ENCODE data around the gene ITGAD.
A peak's percentile ranks its signal among the peaks of the same experiment; 100 is the strongest.

The ITGAD gene

DNA sequence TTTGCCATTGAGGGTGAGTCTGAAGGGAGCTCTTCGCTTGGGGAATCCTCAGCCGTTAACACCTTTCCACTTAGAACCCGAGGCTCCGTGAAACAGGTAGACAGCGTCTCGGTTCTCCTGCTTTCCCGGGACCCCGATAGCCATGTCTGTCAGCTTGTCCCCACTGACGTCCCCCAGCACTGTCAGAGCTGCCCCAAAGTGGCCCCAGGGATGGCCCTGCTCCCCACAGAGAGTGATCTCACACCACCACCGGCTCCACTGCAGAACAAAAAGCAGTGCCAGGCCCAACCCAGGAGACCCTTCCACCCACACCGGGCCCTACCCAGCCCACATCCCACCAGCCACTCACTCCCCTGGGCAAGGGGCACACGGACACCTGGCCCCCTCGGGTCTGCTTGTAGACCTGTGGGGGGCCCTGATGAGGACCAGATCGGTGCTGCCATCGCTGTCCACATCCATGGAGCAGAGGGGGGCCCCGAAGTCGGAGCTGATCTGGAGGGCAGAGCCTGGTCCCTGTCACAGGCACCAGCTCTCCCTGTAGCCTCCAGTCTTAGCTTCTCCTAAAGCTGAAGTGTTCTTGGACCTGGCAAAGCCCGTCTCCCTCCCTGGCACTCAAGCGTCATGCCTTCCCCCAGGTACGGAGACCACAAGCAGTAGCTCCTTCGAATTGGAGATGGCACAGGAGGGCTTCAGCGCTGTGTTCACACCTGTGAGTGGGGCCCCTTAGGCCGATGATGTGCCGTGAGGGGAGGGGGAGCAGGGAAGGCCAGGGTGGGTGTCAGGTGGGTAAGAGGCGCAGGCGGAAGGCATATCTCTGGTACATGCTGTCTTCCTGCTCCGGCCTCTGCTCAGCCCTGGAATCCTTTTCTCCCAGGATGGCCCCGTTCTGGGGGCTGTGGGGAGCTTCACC is 31.7 kb upstream of the ITGAD start:
- DNase-seq: no peak
- no peak for ATAC-seq
- Mint-ChIP-seq H3K4me1 (peaks cover 48% of the 10 kb centered on the region), H3K4me3 (no peak overlapping the region), H3K27ac (no peak overlapping the region), H3K9me3 (no peaks in the 10 kb centered on the region), H3K27me3 (no peaks in the 10 kb centered on the region)

DNA sequence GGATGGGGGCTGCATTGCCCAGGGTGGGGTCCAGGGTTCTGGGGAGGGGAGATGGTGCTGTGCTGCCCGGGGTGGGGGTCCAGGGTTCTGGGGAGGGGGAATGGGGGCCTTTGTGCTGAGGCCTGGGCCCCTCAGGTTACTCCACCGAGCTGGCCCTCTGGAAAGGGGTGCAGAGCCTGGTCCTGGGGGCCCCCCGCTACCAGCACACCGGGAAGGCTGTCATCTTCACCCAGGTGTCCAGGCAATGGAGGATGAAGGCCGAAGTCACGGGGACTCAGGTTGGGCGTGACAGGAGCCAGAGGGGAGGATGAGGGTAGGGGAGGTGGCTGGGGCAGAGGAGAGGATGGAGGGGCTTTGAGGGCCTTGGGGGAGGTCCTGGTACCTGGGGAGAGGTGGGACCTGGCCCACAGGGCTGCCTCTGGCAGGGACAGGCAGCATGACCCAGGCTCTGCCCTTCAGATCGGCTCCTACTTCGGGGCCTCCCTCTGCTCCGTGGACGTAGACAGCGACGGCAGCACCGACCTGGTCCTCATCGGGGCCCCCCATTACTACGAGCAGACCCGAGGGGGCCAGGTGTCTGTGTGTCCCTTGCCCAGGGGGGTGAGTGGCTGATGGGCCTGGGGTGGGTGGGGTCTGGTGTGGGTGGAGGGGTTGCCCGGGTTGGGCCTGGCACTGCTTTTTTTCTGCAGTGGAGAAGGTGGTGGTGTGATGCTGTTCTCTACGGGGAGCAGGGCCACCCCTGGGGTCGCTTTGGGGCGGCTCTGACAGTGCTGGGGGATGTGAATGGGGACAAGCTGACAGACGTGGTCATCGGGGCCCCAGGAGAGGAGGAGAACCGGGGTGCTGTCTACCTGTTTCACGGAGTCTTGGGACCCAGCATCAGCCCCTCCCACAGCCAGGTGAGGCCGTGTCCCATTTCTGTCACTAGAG is 30.4 kb upstream of the ITGAD start:
- Mint-ChIP-seq H3K27ac (no peak overlapping the region), H3K27me3 (no peaks in the 10 kb centered on the region), H3K9me3 (no peaks in the 10 kb centered on the region), H3K4me1 (peaks cover 45% of the 10 kb centered on the region), H3K4me3 (no peak overlapping the region)
- no peak for DNase-seq
- peak; percentile 37 for ATAC-seq

DNA sequence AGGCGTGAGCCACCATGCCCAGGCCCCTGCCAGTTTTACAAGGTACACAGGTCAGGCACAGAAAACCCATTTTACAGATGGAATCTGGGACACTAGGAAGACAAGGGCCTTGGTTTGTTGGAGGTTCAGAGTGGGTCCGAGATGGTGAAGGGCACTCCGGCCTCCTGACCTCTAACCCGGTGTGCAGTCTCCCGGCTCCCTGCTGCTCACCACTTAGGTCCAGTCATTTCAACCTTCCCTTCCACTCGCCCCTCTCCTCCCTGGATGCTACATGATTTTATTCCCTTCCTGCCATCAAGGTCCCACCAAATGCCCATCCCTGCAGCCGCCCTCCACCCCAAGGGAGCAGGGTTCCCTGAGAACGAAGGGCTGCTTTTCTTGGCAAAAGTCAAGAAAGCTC is 29.4 kb upstream of the ITGAD start:
- Mint-ChIP-seq H3K9me3 (no peaks in the 10 kb centered on the region), H3K27me3 (no peaks in the 10 kb centered on the region), H3K4me3 (no peak overlapping the region), H3K4me1 (peaks cover 43% of the 10 kb centered on the region), H3K27ac (no peak overlapping the region)
- ATAC-seq: no peak
- no peak for DNase-seq

DNA sequence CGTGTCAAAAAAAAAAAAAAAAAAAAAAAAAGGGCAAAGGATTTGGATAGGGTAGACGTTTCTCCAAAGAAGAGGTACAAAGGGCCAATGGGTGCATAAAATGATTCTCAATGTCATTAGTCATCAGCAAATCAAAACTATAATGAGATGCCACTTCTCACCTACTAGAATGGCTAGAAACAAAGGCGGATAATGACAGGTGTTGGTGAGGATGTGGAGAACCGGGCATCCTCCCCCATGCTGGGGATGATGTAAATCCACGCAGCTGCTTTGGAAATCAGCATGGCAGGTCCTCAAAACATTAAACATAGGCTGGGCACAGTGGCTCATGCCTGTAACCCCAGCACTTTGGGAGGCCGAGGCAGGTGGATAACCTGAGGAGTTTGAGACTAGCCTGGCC is 28.7 kb upstream of the ITGAD start:
- peak overlapping the region in 1 of 2 donors; percentile 73 for H3K27ac Mint-ChIP-seq

DNA sequence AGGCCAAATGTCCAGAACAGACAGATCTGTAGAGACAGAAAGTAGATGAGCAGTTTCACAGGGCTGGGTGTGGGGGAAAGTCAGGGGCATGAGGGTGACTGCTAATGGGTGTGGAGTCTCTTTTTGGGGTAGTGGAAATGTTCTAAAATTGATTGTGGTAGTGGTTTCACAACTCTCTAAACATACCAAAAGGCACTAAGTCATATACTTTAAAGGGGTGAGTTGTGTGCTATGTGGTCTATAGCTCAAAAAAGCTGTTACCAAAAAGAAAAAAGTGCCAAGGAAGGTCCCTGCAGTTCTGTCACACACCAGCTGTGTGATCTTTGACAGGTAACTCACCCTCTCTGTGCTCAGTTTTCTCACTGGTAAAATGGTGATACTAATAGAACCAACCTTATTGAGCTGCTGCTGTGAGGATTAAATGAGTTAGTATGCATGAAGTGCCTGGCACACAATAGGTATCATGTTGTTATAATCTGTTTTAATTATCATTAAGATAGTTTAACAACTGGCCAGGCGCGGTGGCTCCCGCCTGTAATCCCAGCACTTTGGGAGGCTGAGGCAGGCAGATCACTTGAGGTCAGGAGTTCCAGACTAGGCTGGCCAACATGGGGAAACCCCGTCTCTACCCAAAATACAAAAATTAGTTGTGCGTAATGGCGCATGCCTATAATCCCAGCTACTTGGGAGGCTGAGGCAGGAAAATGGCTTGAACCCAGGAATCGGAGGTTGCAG is 27.8 kb upstream of the ITGAD start:
- peaks cover 37% of the 10 kb centered on the region for H3K4me1 Mint-ChIP-seq

More for the DNA sequence above, 28.7 kb upstream of the ITGAD start:
- Mint-ChIP-seq H3K4me3 (no peak overlapping the region), H3K9me3 (no peaks in the 10 kb centered on the region), H3K4me1 (peaks cover 43% of the 10 kb centered on the region), H3K27me3 (no peaks in the 10 kb centered on the region)
- ATAC-seq (no peak), DNase-seq (no peak)

DNA sequence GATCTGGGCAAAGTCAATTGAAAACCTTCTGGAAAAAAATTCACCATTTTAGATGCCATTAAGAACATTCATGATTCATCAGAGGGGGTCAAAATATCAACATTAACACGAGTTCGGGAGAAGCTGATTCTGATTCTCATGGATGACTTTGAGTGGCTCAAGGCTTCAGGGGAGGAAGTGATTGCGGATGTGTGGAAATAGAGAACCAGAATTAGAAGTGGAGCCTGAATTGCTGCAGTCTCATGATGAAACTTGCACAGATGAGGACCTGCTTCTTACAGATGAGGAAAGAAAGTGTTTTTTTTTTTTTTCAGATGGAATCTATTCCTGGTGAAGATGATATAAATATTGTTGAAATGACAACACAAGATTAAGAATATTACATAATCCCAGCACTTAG is 25.3 kb upstream of the ITGAD start:
- ATAC-seq: no peak
- no peaks in the 10 kb centered on the region for H3K9me3 Mint-ChIP-seq
- no peak overlapping the region for H3K27ac Mint-ChIP-seq
- H3K4me1 Mint-ChIP-seq: peaks cover 34% of the 10 kb centered on the region
- H3K27me3 Mint-ChIP-seq: no peaks in the 10 kb centered on the region
- no peak overlapping the region for H3K4me3 Mint-ChIP-seq
- DNase-seq: no peak

More for the DNA sequence above, 27.8 kb upstream of the ITGAD start:
- H3K27ac Mint-ChIP-seq: peak overlapping the region in 1 of 2 donors; percentile 90
- no peak overlapping the region for H3K4me3 Mint-ChIP-seq
- ATAC-seq (peak; percentile 82), DNase-seq (no peak)
- no peaks in the 10 kb centered on the region for H3K27me3 Mint-ChIP-seq
- H3K9me3 Mint-ChIP-seq: no peaks in the 10 kb centered on the region

DNA sequence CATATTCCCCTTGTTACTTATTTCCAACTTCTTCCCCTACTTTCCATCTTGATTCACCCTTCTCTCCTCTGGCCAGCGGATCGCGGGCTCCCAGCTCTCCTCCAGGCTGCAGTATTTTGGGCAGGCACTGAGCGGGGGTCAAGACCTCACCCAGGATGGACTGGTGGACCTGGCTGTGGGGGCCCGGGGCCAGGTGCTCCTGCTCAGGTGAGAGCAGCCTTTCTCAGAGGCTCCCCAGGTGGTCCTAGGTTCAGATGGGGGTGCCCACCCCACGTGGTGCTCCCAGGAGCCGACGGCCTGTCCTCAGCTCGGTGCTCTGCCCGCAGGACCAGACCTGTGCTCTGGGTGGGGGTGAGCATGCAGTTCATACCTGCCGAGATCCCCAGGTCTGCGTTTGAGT is 22.1 kb upstream of the ITGAD start:
- Mint-ChIP-seq H3K4me1 (peaks cover 18% of the 10 kb centered on the region), H3K4me3 (no peak overlapping the region), H3K27me3 (no peaks in the 10 kb centered on the region), H3K9me3 (peaks cover 0 to 8% of the 10 kb centered on the region in 2 donors), H3K27ac (no peak overlapping the region)
- ATAC-seq (no peak), DNase-seq (no peak)

DNA sequence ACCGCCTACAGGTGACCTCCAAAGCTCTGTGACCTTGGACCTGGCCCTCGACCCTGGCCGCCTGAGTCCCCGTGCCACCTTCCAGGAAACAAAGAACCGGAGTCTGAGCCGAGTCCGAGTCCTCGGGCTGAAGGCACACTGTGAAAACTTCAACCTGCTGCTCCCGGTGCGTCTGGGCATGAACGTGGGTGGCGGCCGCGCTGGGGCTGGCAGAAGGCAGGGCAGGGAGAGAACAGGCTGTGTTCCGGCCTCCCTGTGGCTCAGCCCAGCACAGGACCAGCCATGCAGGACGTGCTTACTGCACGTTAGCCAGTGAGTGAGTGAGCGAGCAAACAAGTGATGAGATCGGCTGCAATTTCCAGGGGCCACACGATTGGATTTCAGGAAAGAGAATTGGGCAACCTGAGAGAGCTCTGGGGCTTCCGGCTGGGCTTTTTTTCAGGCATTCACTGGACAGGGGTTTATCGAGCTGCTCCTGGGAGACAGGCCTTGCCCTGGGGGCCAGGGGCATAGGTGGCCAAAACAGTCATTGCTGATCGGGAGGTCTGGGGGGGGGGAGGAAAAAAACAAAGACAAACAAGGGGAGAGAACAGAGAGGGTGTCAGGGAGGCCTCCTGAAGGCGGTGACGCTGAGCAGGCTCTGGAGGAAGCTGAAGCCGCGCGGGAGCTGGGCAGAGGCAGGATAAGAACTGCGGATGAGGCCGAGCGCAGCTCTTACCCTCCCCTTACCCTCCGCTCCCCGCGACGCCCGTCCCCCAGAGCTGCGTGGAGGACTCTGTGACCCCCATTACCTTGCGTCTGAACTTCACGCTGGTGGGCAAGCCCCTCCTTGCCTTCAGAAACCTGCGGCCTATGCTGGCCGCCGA is 21.3 kb upstream of the ITGAD start:
- no peak overlapping the region for H3K4me3 Mint-ChIP-seq
- DNase-seq: no peak

DNA sequence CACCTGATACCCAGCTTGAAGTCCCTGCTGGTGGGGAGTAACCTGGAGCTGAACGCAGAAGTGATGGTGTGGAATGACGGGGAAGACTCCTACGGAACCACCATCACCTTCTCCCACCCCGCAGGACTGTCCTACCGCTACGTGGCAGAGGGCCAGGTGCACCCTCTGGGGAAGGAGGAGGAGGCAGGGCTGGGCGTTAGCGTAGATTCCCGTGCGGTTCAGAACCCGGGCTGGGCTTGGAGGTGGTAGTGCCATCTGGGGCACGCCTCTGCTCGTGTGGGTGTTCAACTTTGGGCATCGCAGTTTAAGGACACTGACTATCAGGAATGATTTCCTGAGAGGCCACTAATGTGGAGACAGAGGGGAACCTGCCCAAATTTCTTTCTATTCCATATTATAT is 19.9 kb upstream of the ITGAD start:
- Mint-ChIP-seq H3K4me1 (peaks cover 13% of the 10 kb centered on the region), H3K27me3 (no peaks in the 10 kb centered on the region), H3K4me3 (no peak overlapping the region), H3K9me3 (peaks cover 0 to 8% of the 10 kb centered on the region in 2 donors), H3K27ac (no peak overlapping the region)
- ATAC-seq (no peak), DNase-seq (no peak)

More for the DNA sequence above, 21.3 kb upstream of the ITGAD start:
- Mint-ChIP-seq H3K4me1 (peaks cover 12% of the 10 kb centered on the region), H3K27me3 (no peaks in the 10 kb centered on the region), H3K27ac (peak overlapping the region in 1 of 2 donors; percentile 28), H3K9me3 (peaks cover 0 to 8% of the 10 kb centered on the region in 2 donors)
- ATAC-seq: no peak

DNA sequence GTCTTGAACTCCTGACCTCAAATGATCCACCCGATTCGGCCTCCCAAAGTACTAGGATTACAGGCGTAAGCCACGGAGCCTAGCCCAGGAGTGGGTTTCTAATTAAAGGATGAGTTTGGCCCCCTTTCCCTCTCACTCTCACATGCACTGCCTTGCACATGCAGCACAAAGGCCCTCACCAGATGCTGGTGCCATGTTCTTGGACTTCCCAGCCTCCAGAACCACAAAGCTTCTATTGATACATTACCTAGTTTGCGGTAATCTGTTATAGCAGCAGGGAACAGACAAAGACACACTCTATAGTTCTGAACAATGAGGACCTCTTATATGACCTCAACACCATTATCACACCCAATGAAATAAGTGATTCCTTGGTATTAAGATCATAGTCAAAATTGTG is 17.9 kb upstream of the ITGAD start:
- no peak overlapping the region for H3K27ac Mint-ChIP-seq
- H3K9me3 Mint-ChIP-seq: peaks cover 0 to 8% of the 10 kb centered on the region in 2 donors
- no peak for DNase-seq
- H3K4me3 Mint-ChIP-seq: no peak overlapping the region
- H3K4me1 Mint-ChIP-seq: peaks cover 13% of the 10 kb centered on the region
- no peak for ATAC-seq
- H3K27me3 Mint-ChIP-seq: no peaks in the 10 kb centered on the region

DNA sequence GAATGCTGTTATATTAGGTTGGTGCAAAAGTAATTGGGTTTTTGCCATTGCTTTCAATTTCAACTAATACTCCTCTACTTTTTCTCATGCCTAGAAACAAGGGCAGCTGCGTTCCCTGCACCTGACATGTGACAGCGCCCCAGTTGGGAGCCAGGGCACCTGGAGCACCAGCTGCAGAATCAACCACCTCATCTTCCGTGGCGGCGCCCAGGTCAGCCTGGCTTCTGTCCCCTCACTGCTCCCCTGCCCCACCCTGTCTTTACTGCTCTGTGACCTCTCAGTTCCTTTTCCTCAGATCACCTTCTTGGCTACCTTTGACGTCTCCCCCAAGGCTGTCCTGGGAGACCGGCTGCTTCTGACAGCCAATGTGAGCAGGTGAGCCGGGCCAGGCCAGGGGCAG is 16.4 kb upstream of the ITGAD start:
- DNase-seq (no peak), ATAC-seq (no peak)
- Mint-ChIP-seq H3K4me3 (no peak overlapping the region), H3K27ac (no peak overlapping the region), H3K27me3 (no peaks in the 10 kb centered on the region), H3K4me1 (peaks cover 13% of the 10 kb centered on the region), H3K9me3 (peaks cover 0 to 8% of the 10 kb centered on the region in 2 donors)

DNA sequence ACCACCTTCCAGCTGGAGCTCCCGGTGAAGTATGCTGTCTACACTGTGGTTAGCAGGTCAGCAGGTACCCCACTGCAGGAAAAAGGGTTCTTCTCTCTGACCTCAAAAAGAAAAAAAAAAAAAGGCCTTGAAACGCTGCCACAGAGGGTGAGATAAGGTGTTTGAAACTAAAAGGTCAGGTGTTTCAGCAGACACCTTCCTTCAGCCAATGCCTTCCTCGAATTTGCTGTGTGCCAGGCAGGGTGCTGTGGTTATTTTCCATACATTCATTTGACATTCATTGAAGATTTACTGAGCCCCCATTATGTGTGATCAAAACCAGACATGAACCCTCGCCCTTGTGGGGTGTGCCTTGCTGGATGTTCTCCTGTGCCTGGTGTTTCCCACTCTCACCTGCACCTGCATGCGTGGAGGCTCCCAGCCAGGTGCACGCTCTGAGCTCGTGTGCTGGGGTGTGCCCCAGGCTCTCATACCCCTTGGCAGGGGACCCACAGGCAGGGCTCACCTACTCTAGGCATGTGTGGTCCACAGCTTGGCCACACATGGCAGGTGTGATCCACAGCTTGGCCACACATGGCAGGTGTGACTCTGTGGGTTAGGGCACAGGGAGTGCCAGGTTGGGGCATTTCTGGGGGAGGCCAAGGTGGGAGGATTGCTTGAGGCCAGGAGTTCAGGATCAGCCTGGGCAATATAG is 15.8 kb upstream of the ITGAD start:
- H3K9me3 Mint-ChIP-seq: peaks cover 0 to 8% of the 10 kb centered on the region in 2 donors
- no peaks in the 10 kb centered on the region for H3K27me3 Mint-ChIP-seq
- H3K27ac Mint-ChIP-seq: no peak overlapping the region
- no peak overlapping the region for H3K4me3 Mint-ChIP-seq
- peaks cover 15% of the 10 kb centered on the region for H3K4me1 Mint-ChIP-seq
- DNase-seq: no peak
- no peak for ATAC-seq

DNA sequence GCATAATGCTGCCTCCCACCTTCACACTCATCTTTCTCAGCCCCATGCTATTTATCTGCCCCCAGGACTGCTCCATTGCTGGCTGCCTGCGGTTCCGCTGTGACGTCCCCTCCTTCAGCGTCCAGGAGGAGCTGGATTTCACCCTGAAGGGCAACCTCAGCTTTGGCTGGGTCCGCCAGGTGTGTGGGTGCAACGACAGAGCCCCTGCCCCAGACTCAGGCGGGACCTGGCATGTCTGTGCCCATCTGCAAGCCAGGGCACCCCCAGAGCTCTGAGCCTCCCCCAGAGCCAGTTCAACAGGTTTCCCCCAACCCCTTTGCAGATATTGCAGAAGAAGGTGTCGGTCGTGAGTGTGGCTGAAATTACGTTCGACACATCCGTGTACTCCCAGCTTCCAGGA is 12.9 kb upstream of the ITGAD start:
- ATAC-seq (no peak), DNase-seq (no peak)
- Mint-ChIP-seq H3K27ac (no peak overlapping the region), H3K4me1 (peaks cover 24% of the 10 kb centered on the region), H3K9me3 (peaks cover 0 to 4% of the 10 kb centered on the region in 2 donors), H3K27me3 (no peaks in the 10 kb centered on the region), H3K4me3 (no peak overlapping the region)
